ENCODE data around the gene RBMS2.

The RBMS2 gene

DNA sequence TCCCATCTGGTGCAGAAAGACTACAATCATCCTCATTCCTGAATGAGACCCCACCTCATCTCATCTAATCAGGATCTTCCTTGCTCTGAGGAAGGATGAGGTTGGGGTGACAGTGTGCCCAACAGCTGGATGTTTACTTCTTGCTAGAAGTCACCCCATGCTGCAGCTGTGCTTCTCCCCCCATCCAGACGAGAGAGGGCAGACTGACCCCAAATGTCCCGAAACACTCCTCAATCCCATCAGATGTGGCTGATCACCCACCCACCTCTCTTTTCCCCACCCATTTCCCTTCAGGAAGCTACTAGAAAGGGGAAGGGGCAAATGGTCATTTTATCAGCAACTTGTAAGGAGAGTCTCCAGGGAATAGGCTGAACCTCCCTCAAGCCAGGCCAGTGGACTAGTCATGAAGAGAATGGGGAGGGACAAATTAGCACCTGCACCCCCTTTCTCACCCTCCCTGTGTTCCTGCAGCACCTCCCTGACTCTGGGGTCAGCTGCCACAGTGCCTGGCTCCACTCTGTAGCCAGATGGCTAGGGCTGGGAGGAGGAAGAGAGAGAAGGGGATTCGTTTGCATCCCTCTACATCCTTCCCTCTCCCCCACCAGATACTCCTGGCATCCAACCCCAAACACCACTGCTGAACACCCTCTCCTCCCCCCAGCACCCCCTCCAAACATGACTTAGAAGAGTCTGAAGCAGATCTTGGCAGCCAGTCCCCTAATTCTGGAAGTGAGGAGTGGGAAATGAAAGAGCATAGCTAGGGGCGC lies 111.3 kb downstream of the RBMS2 start:
- DNase-seq, result no peak

DNA sequence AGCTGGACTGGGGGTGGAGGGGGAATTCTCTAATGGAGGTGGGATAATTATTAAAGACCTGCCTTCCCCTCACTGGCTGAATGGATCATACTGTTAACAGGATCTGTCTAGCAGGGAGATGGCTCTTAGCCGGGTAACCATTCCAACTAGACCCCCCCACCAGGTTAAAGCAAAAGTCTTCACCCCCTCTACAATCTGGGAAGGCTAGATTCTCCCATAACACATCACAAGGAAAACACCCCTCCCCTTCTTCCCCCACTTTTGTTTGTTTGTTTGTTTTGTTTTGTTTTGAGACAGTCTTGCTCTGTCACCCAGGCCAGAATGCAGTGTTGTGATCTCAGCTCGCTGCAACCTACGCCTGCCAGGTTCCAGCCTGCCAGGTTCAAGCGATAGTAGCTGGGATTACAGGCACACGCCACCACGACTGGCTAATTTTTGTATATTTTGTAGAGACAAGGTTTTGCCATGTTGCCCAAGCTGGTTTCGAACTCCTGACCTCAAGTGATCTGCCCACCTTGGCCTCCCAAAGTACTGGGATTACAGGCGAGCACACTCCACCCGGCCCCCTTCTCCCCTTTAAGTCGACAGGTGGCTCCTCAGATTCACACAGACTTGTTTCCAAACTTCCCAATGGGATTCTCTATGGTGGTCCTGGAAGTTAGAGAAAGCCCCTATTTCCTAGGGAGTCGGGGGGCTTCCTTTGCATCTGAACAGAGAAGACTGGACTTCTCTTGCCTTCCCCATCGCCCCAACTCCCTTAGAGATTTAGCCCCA lies 112.0 kb downstream of the RBMS2 start:
- no peak for DNase-seq

DNA sequence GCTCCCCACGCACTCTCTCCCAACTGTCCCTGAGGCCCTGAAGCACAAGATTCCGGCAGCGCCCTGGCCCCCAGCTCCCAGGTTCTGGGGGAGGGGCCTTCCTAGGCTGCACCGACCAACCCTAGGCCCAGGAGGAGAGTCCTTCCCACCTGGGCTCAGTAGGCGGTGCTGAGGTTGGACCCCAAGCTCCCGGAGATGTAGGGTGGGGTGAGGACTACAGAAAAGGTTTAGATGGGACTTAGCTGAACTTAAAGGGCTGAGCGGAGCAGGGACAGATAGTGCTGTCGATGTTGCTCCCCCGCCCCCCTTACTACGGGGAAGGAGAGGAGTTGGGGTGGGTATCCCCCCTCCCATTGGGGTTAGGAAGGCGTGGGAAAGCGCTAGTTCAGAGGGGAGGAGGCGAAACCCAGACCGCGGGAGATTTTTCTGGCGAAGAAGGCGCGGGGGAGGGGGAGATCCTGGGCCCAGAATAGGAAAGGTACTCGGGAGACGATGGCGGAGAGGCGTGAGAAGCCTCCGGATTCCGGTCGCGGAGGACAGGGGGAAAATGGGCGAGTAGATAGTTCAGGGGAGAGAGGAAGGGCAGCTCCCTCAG lies 112.7 kb downstream of the RBMS2 start:
- no peak for DNase-seq

DNA sequence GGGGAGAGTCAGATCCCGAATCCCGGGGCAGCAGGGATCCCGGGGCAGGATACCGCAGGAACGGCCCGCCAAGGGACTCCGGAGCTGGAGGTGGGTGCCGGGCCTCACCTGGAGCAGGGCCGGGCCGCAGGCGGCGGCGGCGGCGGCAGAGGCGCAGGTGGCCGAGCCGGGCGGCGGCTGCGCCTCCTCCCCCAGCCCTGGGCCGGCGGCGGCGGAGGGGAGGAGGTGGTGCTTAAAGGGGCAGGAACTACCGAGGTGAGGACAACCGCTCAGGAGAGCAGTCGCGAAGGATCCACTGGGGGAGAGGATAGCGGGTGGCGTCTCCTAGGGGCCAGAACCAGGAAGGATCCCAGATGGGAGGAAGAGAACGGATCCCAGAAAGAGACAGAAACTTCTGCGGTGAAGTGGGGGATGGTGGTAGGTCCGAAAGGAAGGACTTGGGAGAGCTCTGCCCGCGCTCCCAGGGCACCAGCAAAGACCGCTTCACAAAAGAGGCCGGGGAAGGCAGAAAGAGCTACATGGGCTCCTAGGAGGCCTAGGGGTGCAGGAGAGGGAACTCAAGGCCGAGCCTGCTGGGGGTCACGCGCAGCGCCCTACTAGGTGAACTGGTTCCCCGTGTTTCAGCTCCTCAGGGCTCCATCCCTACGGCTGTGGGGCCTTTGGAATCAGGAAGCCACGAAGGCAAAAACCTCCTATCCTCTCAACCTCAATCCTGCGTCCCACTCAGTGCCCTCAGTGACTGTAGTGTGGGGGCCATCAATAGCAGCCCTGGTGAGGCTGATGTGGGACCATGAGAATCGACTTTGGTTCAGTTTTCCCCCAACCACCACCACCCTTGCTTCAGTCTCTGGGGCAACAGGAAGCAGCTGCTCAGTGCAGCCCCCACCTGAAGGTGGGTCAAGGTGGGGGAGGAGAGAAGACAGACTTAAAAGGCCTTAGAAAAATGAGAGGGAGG lies 113.5 kb downstream of the RBMS2 start:
- DNase-seq, result peak; percentile 41 to 47

DNA sequence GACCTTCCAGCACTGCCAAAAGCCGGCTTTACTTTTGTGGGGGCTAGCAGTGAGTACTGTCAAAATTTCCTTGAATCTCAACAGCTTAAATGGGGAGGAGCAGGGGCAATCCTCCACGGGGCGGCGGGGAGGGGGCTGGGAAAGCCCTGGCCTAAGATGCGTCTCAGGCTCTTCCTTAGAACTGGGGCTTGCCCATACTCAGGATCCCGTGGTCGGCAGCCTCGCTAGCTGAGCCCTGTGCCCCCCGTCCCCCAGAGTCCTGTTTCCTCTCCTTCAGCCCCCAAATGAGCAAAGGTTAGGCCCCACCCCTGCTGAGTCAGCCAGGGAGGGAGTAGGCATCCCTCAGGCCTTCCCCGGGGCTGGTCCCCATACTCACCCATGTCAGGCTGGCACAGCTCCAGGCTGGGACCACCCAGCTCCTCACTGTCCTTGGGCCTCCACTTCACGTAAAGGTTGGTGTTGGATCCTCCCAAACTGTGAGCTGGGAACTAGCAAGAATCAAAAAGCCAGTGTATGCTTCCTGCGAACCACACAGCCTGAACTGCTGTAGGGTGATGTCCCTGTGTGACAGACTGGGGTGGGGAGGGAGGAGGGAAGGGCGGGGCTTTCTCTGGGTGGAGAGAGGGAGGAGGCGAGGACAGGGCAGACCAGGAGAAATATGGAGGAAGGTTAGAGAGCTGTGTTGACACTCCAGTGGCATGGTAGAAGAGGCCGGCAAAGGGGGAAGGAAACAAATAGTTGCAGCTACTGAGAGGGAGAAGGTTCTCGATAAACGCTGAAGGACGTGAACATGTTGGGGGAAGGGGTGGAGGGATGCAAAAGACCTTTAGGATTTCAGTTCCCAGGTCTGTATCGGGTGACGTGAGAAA lies 114.4 kb downstream of the RBMS2 start:
- peak; percentile 73 to 81 for DNase-seq

DNA sequence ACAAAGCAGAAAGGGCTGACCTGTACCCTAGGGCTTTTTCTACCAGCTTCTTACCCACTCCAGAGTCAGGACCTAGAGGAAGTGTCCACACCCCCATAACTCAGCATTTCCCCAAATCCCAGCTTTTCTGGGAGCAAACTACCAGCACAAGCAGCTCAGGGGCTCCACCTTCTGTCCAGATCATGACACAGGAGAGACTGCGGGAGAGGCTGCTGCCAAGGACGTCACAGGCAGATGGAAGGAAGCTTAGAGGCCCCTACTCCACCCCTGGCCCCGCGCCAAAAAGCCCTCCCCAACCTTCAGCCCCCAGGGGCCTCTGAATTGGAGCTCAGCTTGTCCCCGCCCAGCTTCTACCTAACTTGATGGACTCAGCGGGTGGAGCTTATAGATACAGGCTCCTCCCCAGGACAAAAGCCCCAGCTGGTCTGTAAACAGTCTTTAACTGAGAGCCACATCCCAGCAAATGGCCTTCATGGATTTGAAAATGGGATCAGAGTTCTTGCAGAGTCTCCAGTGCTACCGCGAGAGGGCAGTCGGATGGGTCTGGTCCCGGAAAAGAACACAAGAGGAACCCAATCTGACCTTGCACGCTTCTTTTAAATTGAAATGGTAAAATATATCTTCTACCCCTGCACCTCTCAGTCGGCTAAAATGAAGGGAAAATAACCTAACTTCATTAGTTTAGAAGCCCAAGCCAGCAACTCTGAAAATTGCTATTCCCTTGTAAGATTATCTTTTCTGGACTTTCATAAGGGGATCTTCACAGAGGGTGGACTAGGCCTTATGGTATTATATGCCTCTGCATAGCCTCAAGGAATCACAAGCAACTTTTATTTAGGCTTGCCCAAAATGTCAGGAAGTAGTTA lies 115.3 kb downstream of the RBMS2 start:
- peak; percentile 84 to 86 for DNase-seq

DNA sequence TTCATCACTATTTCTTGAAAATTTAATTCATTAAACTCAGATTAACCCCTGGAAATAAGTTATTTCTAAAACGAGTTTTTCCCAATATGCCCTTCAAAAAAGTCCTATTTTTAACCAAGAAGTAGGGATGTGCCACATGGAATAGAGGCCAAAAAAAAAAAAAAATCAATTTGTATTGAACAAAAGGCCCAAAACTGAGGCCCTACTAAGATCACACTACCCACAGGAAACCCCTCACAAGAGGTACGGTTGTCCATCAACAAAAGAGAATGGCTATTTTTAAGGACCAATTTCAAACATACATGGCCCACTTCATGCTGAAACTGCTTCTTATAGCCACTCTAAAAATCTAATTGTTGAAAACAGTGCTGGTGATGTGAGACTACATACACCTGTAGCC lies 116.0 kb downstream of the RBMS2 start:
- DNase-seq, result no peak

DNA sequence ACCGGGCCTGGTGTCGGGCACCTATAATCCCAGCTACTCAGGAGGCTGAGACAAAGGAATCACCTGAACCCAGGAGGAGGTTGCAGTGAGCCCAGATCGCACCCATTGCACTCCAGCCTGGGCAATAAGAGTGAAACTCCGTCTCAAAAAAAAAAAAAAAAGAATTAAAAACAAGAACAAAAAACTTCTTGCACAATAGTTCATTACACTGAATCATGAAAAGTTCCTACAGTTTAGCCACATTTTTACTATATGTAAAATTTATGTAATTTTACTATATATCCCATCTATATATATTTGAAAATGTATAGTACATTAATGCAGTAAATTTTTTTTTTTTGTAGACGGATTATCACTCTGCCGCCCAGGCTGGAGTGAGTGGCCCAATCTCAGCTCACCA lies 119.6 kb downstream of the RBMS2 start:
- DNase-seq, result no peak

DNA sequence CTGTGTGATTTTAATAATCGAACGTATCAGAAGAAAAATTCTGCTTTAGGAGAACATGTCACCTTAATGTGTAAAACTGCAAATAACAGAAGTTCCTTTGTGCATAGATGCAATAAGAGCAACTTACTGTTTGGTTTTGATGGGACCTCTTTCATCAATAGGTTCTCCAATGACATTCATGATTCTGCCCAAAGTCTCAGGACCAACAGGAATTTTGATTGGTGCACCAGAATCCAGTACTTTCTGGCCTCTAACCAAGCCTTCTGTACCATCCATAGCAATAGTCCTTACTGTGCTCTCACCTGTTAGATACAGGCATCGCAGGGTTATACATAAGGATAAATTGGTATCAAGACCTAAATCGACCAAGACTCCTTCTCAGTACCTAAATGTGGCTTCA lies 123.0 kb downstream of the RBMS2 start:
- no peak for DNase-seq

DNA sequence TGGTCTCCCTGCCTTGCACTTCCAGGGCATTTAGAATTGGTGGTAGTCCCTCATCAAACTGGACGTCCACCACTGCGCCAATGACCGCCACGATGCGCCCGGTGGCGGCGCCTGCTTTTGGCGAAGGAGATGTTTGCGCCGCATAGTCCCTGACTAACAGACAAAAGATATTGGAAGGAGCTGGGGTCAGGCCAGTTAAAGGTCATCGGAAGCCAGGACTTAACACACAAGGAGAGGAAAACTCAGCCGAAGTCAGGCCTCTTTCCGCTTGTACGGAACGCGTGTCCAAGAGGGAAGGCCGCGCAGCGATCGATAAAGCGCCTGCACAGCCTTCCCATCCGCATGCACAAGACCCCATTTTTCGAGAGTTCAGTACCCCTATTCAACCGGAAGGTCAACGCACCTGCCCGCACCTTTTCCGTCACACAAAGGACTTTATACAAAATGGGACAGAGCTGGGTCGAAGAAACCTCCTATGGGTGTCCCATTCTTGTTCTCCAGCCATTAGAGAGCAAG lies 123.6 kb downstream of the RBMS2 start:
- no peak for DNase-seq

Data from AML-193 (cell line).